Iris pigment epithelial cell (primary cell): ENCODE results near the gene COL4A1.
A peak's percentile ranks its signal among the peaks of the same experiment; 100 is the strongest.

Experiments used
- DNase-seq: peaks from one replicate; pipeline ENCODE4 v3.0.0-alpha.2; 2011; ENCODE audit warnings: low read depth

COL4A1 gene

DNA sequence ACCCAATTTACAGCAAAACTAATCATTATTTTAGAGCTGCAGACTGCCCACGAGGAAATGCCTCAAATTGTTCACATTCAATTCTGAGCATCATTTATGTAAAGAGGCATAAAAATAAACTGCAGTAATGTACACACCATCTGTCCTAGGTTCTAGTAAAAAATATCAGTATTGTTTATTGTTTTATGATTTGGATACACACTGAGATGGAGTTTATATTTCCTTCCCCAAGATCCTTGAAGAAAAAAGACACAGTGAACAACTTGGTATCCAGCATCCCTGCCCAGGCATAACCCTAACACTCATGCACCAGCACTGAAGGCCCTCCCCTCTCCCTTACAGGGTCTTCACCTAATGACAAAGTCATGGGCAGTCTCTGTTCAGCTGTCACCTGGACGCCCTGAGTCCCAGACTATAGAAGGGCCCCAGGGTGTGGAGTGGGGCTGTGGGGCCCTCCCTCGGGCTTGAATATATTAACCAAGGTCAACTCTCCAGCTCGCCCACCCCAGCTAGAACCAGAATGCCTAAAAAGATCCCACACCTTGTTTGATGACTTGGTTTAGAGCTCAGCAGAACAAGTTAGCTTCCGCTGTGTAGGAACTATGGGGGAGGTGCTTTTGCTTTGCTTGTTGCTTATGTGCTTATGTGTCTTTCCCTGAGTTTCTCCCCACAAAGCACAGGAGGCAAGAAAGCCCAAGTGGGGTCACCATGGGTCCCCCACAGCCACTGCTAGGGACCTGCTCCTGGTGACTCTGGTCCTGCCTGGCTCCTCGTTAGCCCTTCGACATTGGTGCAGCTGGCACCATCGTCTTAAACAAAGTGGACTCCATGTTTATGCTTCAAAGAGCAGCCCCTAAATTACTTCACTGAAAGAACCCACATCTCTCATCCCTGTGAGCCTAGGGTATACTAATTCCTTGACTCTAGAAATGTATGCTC is 111.1 kb downstream of the COL4A1 start:
- peak; percentile 38 for DNase-seq

DNA sequence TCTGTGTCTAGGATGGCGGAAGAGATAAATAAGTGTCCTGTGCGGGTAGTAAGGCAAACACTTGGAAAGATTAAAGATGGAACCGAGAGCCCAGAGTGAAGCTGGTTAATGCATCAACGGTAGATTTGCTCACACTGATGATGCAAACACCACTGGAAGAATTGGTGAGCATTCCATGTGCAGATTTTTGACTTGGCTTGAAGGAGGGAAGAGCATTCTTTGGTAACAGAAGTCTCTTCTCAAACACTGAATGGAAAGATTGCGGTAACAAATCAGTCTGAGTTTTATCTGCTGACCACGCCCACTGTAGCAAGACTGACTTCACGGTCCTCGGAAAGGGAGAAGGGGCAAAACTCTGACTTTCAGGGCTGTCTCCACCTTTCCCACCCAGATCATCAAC is 112.5 kb downstream of the COL4A1 start:
- DNase-seq, result peak; percentile 34

DNA sequence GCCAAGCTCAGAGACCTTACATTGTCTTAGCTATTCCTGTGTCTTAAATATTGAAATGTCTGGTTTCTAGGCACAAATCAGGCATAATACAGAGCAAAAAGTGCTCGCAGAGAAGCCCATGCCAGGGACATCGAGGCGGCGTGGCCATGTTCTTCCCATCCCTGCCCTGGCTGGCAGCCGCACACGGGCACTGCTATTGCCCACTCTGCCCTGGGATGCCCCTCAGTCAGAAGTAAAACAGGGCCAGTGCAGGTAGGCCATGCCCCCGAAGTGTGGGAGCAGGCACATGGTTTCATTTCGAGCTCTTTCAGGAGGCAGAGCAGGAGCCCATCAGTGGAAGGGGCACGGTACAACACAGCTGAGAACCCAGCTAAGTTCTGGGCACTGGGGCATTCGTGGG is 113.5 kb downstream of the COL4A1 start:
- DNase-seq, result no peak

DNA sequence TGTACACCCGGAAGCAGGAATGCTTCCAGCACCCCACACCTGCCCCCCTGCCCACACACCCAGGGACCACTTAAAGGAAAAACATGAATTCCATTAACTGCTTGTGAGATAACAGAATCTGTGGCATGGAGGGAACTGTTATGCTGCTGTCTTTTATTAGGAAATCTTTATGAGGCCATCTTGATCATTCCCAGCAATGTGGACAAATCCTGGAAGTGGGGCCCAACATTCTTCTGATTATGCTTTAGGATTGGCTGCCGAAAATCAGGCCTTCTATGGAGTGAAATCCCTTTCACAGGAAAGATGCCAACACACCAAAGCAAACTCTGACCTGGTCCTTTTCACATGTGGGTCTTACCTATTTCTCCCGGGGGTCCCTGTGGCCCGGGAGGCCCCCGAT is 114.5 kb downstream of the COL4A1 start:
- DNase-seq, result no peak

DNA sequence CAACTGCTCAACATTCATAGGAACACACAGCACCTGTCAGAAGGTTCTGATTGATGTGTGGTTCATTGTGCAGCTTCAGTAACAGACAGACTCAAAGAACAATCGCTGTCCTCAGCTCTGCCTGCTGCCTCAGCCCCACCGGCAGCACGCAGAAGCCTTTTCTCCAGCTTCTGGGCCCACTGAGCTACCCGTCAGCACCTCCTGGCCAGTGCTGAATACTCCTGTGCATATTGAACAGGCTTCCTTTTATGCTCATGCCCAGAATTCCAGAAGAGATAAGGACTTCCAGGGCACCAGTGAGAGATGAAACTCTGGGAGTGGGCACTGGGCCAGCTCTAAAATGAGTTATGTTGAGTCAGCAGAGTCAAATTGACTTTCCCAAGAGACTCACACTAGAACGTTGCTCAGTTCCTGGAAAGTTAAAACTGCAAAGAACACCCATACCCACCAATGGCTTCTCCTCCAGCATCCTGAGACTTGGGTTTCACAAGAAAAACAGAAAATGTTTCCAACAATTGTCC is 119.3 kb downstream of the COL4A1 start:
- DNase-seq, result peak; percentile 71

DNA sequence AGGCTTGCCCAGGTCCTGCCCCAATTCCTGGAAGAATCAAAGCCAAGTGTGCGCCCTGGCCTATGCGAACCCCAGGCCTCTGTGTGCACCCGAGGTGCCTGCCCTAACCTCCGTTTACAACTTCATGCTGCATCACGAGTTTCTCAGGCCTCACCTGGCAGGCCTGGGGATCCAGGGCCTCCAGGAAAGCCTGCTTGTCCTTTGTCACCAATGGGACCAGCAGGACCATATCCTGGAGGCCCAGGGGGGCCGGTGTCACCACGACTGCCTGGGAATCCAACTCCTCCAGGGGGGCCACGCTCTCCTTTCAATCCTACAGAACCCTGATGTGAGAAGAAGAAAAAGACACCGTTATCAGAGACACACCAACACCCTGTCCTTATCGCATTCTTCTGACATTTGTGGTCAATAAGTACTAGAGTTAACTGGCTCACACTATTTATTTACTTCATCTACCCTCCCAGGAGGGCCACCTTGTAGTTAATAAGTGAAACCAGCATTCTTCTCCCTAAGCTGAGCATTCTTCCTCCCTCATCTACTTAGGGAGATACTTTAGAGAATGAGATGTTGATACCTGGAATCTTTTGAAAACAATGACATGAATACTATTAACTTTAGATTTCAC is 120.6 kb downstream of the COL4A1 start:
- DNase-seq, result no peak

DNA sequence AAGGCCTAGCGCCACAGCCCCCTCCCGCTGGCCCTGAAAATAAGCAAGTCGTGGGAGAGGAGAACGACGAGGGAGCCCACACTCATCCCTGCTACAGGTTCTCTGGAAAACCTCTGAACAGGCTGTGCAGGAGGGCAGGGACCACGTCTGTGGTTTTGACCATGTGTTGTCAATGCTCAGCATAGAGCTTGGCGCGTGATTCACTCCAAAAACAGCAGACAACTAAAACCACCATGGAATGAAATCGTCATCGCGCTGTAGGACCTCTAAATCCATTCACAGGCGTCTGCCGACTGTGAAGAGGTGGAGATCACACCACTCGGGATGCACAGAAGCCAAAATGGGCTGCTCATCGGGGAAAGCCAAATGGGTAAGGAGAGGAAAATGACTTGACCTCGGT is 121.3 kb downstream of the COL4A1 start:
- peak; percentile 20 for DNase-seq

DNA sequence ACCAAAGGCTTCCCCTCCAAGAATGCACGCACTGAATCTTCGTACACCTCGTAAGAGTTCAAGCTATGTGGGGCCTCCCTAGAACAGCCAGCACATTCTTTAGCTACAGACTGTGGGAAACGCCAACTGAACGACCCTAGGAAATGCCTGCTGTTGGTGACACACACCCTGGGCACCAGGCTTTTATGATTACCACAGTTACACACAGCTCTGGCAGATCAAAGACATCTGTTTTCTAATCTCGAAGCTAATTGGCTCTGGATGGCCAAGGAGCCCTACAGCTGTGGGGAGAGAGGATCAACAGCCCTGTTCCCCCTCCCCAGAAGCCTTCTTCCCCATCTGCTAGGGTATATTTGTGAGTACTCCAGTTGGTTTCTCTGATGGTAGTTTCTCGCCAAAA is 123.0 kb downstream of the COL4A1 start:
- DNase-seq, result no peak

DNA sequence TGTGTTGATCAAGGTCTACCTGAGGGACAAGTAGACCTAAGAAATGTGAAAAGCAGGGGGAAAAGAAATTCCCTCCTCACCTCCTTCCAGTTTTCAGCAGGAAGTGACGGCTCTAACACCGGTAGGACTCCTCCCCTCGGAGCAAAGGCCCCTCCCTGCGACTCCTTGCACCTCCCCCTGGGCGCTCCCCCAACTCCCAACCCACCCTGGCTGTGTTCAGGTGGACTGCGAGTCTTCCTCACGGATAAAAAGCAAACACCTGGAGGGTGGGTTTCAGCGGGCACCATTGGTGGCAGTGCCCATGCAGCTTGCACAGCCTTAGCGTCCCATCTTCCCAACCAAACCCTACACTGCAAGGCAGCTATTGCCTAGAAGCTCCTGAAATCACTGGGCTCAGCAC is 124.5 kb downstream of the COL4A1 start:
- DNase-seq, result no peak

DNA sequence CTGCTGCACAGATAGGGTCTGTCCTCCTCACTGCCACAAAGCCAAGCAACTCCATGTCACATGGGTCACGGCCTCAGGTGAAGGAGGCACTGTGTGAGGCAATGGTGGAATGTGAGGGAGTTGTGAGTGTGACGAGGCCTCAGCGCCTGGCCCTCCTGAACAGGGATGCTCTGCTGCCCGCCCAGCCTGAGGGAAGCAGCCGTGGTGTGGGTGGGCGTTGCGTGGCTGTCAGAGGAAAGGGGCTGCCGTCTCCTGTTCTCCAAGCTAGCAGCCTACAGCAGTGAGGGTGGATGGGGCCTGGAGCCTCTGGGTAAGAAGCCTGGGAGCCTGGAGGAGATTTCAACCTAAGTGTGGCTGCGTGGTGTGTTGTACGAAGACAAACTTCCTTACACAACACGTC is 125.0 kb downstream of the COL4A1 start:
- no peak for DNase-seq

DNA sequence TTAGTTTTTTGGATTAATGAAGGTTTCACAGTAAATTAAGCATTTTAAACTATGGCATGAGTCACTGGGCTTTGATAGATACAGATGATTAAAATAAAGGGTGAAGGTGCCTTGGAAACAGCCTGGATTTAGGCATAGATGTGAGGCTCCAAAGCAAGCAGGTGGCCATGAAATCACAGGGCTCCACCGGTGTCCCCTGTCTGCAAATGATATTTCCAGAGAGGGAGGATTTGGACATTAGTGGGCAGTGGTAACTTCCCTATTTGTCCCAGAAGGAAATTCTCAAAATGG is 127.2 kb downstream of the COL4A1 start:
- no peak for DNase-seq

DNA sequence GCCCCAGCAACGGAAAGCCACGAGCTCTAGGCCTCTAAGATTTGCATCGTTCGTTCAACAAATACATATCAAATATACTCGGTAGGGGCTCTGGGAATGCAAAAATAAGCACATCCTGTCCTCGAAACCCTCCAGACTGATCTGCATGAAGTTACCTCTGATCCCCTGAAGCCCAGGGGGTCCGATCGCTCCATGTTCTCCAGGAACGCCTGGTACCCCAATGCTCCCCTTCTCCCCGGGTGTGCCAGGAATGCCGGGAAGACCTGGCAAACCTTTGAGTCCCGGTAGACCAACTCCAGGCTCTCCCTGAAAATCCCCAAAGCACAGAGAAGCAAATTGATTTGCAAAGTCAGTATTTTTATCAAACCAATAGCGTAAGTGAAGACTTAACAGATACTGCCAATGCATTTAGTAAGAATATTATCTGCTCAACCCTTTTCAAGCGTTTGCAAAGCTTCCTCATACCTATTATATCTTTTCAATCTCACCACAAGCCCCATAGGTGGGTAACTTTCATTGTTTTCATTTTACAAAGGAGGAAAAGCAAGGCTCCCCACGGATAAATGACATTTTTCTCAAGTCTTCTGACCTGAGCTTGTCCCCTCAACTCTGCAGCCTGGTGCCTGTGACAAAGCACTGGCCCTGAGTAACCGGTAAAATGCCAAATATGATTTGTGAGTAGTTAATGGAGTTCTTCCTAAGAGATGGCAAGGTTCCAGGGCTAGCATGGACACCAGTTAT is 127.7 kb downstream of the COL4A1 start:
- DNase-seq, result no peak

DNA sequence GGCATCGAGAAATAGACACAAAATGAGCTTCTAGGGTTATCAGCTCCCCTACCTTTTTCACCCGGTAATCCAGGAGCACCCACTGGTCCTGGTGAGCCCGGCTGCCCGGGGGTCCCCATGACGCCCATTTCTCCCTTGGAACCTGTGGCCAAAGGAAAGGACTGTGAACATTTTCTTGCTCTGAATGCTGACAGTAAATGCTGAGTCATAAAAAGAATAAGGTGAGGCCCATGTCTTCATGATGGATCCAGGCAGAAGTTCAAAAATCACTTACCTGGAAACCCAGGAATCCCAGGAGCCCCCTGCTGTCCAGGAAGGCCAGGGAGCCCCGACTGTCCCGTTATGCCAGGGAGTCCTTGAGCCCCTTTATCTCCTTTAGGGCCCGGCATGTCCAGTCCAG is 129.2 kb downstream of the COL4A1 start:
- DNase-seq, result no peak

DNA sequence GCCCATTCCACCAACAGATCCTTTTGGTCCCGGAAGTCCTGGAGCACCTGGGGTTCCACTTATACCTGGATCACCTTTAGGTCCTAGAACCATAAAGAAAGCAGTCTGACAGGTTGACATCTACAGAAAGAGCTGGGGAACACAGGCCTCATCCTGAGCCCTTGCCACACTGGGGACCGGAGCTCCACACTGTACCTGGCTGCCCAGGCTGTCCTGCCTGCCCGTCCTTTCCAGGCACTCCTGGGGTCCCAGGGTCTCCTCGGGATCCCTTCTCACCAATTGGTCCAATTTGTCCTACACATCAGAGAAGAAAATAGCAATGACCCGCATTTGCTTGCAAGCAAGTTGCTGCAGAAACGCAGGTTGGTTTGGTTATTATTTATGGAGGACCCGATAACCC is 130.5 kb downstream of the COL4A1 start:
- DNase-seq, result no peak

DNA sequence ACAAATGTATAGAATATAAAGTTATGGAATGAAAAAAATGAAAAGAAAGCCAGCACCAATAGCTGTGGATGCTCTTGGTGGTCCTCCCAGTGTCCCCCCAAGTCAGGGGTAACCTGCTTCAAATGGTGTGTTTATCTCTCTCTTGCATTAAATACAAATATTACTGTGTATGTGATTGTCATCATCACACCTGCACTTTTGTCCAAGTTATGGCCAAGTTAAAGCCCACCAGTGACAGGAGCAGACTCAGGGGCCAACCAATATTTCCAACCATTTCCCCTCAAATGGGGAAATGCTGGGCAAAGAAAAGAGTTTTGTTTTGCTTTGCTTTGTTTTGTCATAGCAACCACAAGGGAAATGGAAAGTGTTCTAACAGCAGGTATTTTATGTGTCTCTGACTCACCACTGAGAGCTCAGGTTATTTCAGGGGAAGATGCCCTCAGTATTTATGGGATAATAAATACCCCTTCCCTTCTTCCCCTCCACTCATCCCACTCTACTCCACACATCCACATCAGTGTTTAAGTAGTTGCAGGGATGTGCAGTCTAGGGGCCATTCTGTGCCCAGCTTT is 133.6 kb downstream of the COL4A1 start:
- DNase-seq, result peak; percentile 25

DNA sequence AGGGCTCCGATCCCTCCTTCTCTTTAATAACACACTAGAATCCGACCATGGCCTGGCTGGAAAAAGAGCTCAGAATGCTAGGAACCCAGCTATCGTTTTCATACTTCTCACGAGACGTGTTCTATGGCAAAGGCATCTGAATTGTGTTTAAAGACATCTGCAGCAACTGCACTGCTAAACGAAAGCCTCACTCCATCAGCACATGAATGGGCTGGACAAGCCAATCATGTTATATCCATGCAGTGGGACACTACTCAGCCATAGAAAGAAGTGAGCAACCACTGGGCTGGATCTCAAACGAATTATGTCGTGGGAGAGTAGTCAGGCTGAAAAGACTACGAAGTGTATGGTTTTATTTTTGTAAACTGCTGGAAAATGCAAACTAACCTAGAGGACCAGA is 136.1 kb downstream of the COL4A1 start:
- DNase-seq, result no peak

DNA sequence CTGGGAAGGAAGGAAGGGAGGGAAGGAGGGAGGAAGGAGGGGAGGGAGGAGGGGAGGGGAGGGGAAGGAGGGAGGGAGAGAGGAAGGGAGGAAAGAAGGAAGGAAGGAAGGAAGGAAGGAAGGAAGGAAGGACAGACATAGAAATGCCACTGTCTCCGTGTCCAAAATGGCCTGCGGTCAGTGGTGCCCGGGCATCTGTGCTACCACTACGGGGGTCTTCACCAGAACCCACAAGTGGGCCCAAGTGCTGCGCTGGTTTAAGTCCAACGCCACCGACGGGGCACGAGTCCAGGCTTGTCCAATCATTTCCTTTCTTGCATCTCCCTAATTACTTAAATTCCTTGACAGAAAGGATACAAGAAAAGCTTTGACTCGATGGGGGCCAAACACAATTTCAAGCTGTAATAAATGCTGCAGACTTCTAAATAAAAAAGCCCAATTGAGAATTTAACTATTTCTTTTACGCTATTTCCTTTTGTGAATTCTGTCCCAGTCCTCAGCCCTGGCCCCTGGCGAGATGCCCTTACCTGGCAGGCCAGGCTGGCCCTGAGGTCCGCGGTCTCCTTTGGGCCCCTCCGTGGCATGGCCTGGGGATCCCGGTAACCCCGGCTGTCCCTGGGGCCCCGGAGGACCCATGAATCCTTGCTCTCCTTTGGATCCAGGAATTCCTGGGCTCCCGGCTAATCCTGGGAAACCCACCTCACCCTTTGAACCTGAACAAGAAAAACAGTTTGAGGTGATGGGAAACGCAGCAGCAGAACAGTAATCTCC is 136.8 kb downstream of the COL4A1 start:
- DNase-seq, result no peak

DNA sequence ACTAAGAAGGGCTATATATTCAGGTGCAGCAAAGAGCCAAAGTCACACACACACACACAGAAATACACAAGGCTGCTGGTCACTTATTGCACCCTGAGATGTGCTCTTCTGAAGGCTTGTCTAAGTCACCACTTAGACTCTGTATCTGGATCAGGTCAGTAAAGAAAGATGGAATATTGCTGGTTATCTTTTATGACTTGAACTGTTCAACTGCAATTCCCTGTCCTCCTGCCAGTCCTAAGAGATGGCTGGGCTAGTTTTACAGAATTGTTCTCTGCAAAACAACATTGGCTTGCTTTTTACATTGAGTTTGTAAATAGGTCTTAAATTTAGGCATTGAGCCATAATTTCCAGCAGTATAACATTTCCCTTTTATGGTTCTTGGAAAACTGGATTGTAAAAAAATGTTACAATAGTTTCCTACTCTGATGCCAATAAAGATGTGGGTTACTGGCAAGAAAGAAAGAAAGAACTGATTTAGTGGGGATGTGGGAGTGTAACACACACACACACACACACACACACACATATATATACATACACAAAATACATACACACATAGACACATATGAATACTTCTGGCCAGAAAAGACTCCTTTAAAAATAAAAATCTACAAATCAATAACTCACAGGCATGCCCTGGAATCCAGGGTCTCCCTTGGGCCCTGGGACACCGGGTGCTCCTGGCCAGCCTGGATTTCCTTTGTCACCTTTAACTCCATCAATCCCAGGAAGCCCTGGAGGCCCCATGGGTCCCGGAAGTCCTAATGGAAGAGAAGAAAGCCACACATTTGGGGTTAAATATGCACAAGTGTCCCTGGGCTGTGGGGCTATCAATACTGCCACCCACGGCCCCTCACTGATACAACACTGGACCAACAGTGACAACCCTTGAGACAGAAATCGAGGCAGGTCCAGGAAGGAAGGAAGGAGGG is 137.7 kb downstream of the COL4A1 start:
- DNase-seq, result no peak

DNA sequence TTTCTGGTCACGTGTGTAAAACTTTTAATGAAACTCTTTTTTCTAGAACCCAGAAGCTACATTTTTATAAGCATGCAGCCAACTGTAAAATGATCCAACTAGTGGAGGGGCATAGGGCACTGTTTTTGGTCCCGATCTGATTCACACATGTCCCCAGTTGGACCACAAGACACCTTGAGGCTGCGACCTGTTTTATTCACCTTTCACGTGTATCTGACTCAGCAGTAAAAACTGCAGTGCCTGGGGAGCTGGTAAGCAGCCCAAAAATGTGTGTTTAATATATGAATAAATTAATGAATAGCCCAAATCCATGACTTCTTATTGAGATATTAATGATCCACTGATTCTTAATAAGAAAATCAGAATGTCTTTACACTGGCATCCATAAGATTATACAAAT is 140.4 kb downstream of the COL4A1 start:
- no peak for DNase-seq

DNA sequence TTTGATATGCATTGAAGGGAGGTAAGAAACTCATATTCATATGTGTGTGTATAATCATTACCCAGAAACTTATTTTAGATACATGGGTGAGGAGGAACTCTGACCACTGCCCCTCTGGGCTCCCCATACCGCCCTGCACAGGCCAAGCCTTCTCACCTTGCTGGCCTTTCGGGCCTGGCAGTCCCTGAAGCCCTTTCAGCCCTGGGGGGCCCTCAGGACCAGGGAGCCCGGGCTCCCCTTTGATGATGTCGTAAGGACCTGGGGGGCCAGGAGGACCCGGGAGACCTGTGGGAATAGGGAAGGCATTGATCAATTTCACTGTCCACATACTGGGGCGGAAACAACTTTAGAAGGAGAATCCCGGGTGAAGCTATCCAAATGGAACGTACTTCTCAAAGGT is 142.3 kb downstream of the COL4A1 start:
- no peak for DNase-seq
